MM.1S (cell line): Measurements from ENCODE around the gene FUT2.

Experiments used
- DNase-seq: peaks from one replicate; pipeline ENCODE4 v3.0.0-alpha.2; 2015
- H2AFZ ChIP-seq: fragments of 300-600 bp; sonication (generic); 2 replicates; pipeline ENCODE4 v1.6.0; 2016; ENCODE audit warnings: antibody characterized with exemption, low read length
- H3F3A ChIP-seq: fragments of 300-600 bp; sonication (generic); 2 replicates; pipeline ENCODE4 v1.6.1; 2016; ENCODE audit warnings: mild to moderate bottlenecking, antibody characterized with exemption, low read length, moderate library complexity, mixed read lengths; ENCODE audit not compliant: insufficient read depth
- H3K27ac ChIP-seq: fragments of 300-600 bp; sonication (generic); 2 replicates; pipeline ENCODE4 v1.5.1; 2016; ENCODE audit warnings: mild to moderate bottlenecking, low read length
- H3K27me3 ChIP-seq: fragments of 300-600 bp; sonication (generic); replicated peaks from 2 replicates; pipeline ENCODE4 v1.6.0; 2016; ENCODE audit warnings: low read length; ENCODE audit not compliant: insufficient read depth
- H3K36me3 ChIP-seq: fragments of 300-600 bp; sonication (generic); replicated peaks from 2 replicates; pipeline ENCODE4 v1.6.1; 2016; ENCODE audit warnings: mild to moderate bottlenecking, low read length, mixed read lengths; ENCODE audit not compliant: insufficient read depth
- H3K4me1 ChIP-seq: fragments of 300-600 bp; sonication (generic); 2 replicates; pipeline ENCODE4 v1.6.1; 2016; ENCODE audit warnings: low read length, mixed read lengths
- H3K4me2 ChIP-seq: fragments of 300-600 bp; sonication (generic); 2 replicates; pipeline ENCODE4 v1.6.0; 2016; ENCODE audit warnings: low read depth, low read length
- H3K4me3 ChIP-seq: fragments of 300-600 bp; sonication (generic); 2 replicates; pipeline ENCODE4 v1.5.1; 2016; ENCODE audit warnings: low read length, mixed read lengths
- H3K79me2 ChIP-seq: fragments of 300-600 bp; sonication (generic); 2 replicates; pipeline ENCODE4 v1.6.1; 2016; ENCODE audit warnings: mixed run types, low read length, mixed read lengths
- H3K9ac ChIP-seq: fragments of 300-600 bp; sonication (generic); 2 replicates; pipeline ENCODE4 v1.6.1; 2016; ENCODE audit warnings: low read length, mixed read lengths
- H3K9me2 ChIP-seq: fragments of 300-600 bp; sonication (generic); replicated peaks from 2 replicates; pipeline ENCODE4 v1.6.1; 2016; ENCODE audit warnings: mild to moderate bottlenecking, low read length, mixed read lengths; ENCODE audit not compliant: insufficient read depth
- H3K9me3 ChIP-seq: fragments of 300-600 bp; sonication (generic); replicated peaks from 2 replicates; pipeline ENCODE4 v1.6.1; 2016; ENCODE audit warnings: mild to moderate bottlenecking, low read length, mixed read lengths; ENCODE audit not compliant: insufficient read depth
- H4K20me1 ChIP-seq: fragments of 300-600 bp; sonication (generic); 2 replicates; pipeline ENCODE4 v1.6.1; 2016; ENCODE audit warnings: mild to moderate bottlenecking, low read length, moderate library complexity, mixed read lengths; ENCODE audit not compliant: insufficient read depth
- CTCF ChIP-seq: fragments of 300-600 bp; sonication (generic); IDR thresholded peaks from 2 replicates; pipeline ENCODE4 v1.5.1; 2016; ENCODE audit warnings: antibody characterized with exemption, low read length, mixed read lengths
- EZH2 ChIP-seq: fragments of 300-600 bp; sonication (generic); optimal IDR thresholded peaks from 2 replicates; pipeline ENCODE3; 2017; ENCODE audit warnings: low read depth, mild to moderate bottlenecking, antibody characterized with exemption, low read length, mixed read lengths
- EZH2phosphoT487 ChIP-seq: fragments of 300-600 bp; sonication (generic); IDR thresholded peaks from 2 replicates; pipeline ENCODE4 v1.6.1; 2018; ENCODE audit warnings: antibody characterized with exemption, low read length

Gene FUT2

DNA sequence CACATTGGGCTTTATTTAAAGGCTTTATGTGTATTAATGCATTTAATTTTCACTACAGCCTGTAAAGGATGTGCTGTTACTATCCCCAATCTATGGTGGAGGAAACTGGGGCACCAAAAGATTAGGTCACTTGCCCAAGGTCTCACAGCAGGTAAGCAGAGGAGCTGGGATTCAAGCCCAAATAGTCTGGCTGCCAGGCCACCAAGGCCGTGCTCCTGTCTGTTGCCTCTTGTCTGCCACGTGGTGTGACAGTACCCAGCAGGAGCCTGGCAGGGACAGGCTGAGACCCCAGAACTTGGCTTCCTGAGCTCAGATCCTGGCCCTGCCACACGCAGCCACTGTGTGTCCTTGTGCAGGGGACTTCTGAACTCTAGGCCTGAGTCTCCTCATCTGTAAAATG is 27.4 kb upstream of the FUT2 start:
- Histone ChIP-seq H3K4me2 (no peak overlapping the region), H3K4me3 (no peak overlapping the region), H3K79me2 (no peaks in the 10 kb centered on the region), H3K36me3 (no peaks in the 10 kb centered on the region), H3K27ac (no peak overlapping the region), H2AFZ (no peak overlapping the region), H4K20me1 (no peaks in the 10 kb centered on the region), H3K27me3 (peaks cover 38% of the 10 kb centered on the region), H3F3A (no peaks in the 10 kb centered on the region), H3K9ac (no peak overlapping the region), H3K4me1 (no peaks in the 10 kb centered on the region), H3K9me2 (no peaks in the 10 kb centered on the region), H3K9me3 (no peaks in the 10 kb centered on the region)
- no peak for DNase-seq
- TF ChIP-seq EZH2phosphoT487 (no peak), CTCF (no peak), EZH2 (no peak)

GRCh38 chr19:48668761-48669160 is 27.0 kb upstream of the FUT2 start:
- H3K9me3 ChIP-seq: no peaks in the 10 kb centered on the region
- no peaks in the 10 kb centered on the region for H3K4me1 ChIP-seq
- TF ChIP-seq CTCF (no peak), EZH2 (no peak), EZH2phosphoT487 (no peak)
- no peak overlapping the region for H3K4me2 ChIP-seq
- H3K9ac ChIP-seq: no peak overlapping the region
- H3K27ac ChIP-seq: no peak overlapping the region
- peaks cover 42% of the 10 kb centered on the region for H3K27me3 ChIP-seq
- H3K9me2 ChIP-seq: no peaks in the 10 kb centered on the region
- no peak overlapping the region for H2AFZ ChIP-seq
- no peaks in the 10 kb centered on the region for H3F3A ChIP-seq
- no peaks in the 10 kb centered on the region for H3K36me3 ChIP-seq
- no peaks in the 10 kb centered on the region for H3K79me2 ChIP-seq
- H4K20me1 ChIP-seq: no peaks in the 10 kb centered on the region
- no peak overlapping the region for H3K4me3 ChIP-seq
- DNase-seq: no peak

GRCh38 chr19:48669903-48670668 is 25.7 kb upstream of the FUT2 start:
- no peaks in the 10 kb centered on the region for H4K20me1 ChIP-seq
- H3K4me3 ChIP-seq: no peak overlapping the region
- H3K9me2 ChIP-seq: no peaks in the 10 kb centered on the region
- H3K9ac ChIP-seq: no peak overlapping the region
- TF ChIP-seq EZH2phosphoT487 (no peak), CTCF (no peak), EZH2 (no peak)
- no peaks in the 10 kb centered on the region for H3K9me3 ChIP-seq
- H3F3A ChIP-seq: no peaks in the 10 kb centered on the region
- no peak overlapping the region for H3K27ac ChIP-seq
- H3K4me1 ChIP-seq: no peaks in the 10 kb centered on the region
- DNase-seq: no peak
- no peak overlapping the region for H2AFZ ChIP-seq
- no peaks in the 10 kb centered on the region for H3K79me2 ChIP-seq
- H3K27me3 ChIP-seq: peaks cover 52% of the 10 kb centered on the region
- H3K4me2 ChIP-seq: no peak overlapping the region
- H3K36me3 ChIP-seq: no peaks in the 10 kb centered on the region
